DMS53 treated with DMSO at 0.1 percent for 48 hours (cell line): ENCODE data around the gene CRHR1.

Experiments used
- DNase-seq: peaks from one replicate; lab custom pipeline; 2025; ENCODE audit not compliant: unreplicated experiment; lab: John Stamatoyannopoulos, UW

The CRHR1 gene

DNA sequence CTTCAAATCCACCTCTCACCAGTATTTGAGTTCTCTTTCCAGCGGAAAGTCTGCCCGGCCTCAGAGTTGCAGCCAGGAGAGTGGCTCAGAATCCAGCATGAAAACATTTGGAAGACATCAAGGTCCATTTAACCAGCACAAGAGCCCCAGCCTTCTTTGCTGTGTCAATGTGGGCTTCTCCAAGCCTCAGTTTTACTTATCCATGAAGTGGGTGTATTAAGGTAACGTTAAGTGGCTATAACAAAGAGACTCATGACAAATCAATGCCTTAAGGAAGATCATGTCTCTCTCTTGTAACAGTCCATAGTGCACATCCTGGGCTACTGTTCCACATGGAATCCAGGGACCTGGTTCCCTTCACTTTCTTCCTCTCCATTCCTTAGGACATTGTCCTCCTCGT, 59.6 kb downstream of the CRHR1 start:
- no peak for DNase-seq

DNA sequence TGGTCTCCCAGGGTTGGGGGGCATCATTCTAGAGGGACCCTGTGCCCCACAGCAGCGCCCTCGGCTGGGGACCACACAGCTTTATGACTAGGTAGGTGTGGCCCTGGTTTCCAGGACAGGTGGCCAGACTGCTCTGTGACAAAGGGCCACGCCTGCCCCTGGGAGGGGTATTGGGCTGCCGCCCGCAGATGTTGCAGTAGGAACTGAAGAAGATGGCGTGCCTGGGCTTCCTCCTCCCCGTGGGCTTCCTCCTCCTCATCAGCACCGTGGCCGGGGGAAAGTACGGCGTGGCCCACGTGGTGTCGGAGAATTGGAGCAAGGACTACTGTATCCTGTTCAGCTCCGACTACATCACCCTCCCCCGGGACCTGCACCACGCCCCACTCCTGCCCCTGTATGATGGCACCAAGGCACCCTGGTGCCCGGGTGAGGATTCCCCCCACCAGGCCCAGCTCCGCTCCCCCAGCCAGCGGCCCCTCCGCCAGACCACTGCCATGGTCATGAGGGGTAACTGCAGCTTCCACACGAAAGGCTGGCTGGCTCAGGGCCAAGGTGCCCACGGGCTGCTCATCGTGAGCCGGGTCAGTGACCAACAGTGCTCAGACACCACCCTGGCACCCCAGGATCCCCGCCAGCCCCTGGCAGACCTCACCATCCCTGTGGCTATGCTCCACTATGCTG, 60.7 kb downstream of the CRHR1 start, which contains the start of gene SPPL2C:
SPPL2C (plus strand) TSS at position 187 of the 681 bp plus-strand sequence; CDS start at position 213, 26 bp downstream.
- DNase-seq = no peak

DNA sequence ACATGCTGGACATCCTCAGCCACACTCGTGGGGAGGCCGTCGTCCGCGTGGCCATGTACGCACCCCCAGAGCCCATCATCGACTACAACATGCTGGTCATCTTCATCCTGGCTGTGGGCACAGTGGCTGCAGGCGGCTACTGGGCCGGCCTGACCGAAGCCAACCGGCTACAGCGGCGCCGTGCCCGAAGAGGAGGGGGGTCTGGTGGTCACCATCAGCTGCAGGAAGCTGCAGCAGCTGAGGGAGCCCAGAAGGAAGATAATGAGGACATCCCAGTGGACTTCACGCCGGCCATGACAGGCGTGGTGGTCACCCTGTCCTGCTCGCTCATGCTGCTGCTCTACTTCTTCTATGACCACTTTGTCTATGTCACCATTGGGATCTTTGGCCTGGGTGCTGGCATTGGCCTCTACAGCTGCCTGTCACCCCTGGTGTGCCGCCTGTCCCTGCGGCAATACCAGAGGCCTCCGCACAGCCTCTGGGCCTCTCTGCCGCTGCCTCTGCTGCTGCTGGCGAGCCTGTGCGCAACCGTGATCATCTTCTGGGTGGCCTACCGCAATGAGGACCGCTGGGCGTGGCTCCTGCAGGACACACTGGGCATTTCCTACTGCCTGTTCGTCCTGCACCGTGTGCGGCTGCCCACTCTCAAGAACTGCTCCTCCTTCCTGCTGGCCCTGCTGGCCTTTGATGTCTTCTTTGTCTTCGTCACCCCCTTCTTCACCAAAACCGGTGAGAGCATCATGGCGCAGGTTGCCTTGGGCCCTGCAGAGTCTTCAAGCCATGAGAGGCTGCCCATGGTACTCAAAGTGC, 61.5 kb downstream of the CRHR1 start:
- no peak for DNase-seq

DNA sequence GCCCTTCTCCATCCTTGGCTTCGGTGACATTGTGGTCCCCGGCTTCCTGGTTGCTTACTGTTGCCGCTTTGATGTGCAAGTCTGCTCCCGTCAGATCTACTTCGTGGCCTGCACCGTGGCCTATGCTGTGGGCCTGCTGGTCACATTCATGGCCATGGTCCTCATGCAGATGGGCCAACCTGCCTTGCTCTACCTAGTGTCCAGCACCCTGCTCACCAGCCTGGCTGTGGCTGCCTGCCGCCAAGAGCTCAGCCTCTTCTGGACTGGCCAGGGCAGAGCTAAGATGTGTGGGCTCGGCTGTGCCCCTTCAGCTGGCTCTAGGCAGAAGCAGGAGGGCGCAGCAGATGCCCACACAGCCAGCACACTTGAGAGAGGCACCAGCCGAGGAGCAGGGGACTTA, 62.1 kb downstream of the CRHR1 start:
- no peak for DNase-seq

DNA sequence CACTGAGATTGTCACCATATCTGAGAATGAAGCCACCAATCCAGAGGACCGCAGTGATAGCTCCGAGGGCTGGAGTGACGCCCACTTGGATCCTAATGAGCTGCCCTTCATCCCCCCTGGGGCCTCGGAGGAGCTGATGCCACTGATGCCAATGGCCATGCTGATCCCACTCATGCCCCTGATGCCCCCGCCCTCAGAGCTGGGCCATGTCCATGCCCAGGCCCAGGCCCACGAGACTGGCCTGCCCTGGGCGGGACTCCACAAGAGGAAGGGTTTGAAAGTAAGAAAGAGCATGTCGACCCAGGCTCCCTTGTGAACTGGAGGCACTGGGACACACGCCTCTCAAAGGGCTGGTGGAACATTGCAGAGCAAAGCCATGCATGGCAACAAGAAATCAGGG, 62.5 kb downstream of the CRHR1 start:
- no peak for DNase-seq

DNA sequence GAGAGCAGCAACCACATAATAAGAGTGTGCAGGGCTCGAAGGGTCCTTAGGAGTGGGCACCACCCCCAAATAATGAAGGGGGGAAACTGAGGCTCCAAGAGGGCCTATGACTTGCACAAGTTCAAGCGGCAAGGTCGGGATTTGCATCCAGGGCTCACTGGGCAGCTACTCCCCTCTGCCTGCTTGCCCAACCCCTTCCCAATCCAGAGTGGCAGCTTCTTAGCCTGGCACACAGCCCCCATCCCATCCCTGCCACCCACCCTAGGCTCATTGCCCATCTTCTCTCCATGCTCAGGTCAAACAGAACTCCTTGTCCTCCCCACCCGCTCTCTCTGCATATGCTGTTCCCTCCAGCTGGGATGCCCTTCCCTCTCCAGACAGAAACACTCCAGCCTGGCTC, 63.0 kb downstream of the CRHR1 start:
- no peak for DNase-seq

DNA sequence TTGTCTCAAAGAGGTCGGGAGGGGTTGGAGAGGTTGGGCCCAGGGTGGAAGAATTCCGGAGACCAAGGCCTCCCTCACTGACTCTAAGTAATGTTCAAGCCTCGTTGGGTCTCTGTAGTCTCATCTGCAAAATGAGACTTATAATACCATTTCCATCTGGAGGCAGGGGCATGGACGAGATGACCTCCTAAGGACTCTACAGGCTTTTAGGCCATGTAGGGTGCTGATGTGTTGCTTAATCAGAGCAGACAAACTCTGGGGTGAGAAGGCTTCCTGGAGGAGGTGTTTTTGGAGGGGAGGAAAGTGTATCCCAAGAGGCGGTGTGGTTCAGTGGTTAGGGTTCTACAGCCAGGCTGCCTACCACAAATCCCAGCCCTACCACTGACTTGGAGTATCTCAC, 63.6 kb downstream of the CRHR1 start:
- no peak for DNase-seq

DNA sequence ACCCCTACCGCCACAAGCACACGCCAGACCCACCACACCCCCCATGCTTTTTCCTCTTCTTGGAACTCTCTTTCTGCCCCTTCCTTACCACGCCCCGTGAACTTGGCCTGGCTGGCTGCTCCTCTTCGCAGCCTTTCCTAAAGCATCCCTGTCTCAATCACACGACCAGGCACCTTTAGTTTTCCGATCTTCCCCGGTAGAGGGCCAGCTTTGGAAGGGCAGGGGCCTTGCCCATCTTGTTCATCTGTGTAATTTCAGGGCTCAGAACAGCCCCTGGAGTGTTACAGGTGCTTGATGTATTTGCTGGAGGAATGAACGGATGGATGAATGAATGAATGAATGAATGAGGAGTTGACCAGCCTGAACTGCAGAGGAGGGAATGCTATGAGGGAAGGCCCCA, 64.3 kb downstream of the CRHR1 start:
- DNase-seq = no peak

DNA sequence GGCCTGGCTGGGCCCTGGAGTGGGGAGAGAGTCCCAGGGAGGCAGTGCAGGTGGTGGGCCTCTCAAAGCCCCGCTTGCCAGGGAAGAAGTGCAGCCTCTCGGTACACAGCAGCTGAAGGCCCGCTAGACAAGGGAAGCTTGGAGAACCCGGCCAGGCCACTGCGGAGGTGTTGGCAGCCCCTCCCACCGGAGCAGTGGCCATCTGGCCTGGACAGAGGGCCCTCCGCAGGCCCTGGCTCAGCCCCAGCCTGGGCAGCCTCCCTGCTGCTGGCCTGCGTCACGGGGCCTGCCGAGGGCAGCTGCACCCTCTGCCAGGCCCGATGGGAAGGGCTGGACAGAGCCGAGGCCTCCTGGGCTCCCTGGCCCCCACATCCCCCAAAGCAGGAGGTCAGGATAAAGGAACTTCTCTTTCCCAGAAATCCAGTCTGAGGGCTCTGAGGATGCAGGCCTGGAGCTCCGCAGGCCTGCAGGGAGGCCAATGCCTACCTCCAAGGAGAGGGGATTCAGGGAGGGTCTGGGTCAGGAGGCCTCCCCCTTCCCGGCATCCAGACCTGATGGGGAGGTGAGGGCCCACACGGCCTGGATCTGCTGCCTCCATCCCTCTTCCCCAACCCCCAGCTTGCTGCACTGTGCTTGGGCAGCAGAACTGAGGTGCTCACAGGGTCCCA, 64.9 kb downstream of the CRHR1 start:
- no peak for DNase-seq

DNA sequence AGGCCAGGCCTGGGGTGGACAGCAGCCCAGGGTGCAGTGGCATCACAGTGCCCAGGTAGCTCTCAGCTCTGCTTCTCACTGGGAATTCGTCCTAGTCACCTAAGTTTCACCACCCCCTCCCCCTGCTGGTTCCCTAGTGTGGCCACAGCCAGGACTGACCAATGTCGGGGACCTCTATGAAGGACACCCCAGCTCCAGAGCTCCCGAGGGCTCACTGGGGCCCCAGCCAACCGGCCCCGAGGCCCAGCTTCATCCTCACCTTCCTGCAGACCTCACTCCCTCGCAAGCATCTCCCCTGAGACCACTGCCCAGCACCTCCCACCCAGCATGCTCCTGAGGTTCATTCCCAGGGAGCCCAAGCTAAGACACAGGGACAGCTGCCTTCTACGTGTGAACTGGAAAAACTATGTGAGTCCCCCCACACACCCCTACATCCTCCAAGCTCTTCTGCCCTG, 65.4 kb downstream of the CRHR1 start:
- DNase-seq = no peak

DNA sequence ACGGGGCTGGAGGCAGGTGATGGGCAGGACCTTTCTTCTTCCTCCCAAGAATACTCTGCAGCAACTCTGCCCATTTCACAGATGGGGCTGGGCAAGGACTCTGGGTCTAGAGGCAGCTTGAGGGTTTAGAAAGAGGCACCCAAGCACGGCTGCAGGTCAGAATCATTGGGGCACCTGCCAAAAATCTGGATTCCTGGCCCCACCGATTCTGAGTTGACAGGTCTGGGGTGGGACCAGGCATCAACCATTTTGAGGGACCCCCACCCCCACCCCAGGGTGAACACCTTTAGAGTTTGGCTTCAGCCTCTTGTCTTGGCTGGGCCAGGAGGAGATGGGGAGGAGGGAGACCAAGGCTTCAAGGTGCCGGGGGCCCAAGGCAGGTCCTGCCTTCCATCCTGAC, 65.9 kb downstream of the CRHR1 start:
- DNase-seq = no peak

DNA sequence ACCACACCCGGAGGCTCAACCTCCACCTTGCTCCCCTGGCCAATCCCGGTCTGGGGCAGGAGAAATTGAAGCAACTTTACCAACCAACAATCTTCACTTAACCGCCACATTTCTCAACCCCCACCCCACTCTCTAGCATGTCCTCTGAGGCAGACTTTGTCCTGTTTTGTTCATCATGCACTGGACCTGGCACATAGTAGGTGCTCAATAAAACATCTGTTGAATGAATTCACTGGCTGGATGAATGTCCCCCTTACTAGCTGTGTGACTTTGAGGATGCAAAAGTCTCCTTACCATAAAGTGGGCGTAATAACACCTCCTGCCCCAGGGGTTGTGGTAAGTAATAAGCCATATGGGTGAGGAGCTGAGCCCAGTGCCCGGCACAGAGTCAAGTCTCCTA, 66.3 kb downstream of the CRHR1 start:
- no peak for DNase-seq

DNA sequence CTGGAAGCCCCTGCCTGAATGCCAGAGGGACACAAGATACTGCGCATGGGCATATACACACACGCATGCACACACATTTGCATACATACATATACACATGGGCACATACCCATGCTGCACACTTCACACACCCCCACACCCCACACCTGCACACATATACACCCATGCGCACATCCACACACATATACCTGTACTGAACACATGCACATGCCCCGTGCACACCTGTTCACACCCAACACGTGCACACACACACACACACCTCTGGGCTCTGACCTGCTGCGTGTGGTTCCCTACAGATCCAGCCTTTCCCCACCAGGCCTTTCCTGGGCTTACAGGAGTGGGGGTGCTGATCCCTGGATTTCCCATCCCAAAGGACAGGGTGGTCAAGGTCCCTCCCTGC, 66.9 kb downstream of the CRHR1 start:
- DNase-seq = no peak

DNA sequence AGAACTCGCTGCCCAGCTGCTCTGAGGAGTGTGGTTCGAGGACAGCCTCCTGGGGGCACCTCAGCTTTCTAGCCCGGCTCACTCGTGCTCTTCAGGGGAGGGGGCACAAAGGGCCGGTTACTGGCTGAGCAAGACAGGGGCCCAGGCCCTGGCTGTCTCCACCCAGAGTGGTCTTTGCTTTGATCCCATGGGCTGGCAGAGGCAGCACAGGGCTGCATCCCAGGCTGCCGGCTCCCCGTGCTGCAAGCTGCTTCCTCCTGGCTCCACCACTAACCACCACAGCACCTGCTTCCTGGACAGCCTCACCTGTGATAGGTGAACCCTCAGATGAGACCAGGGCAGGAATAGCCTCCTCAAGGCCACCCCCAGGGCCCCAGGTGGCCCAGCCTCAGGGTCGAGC, 67.3 kb downstream of the CRHR1 start:
- no peak for DNase-seq

DNA sequence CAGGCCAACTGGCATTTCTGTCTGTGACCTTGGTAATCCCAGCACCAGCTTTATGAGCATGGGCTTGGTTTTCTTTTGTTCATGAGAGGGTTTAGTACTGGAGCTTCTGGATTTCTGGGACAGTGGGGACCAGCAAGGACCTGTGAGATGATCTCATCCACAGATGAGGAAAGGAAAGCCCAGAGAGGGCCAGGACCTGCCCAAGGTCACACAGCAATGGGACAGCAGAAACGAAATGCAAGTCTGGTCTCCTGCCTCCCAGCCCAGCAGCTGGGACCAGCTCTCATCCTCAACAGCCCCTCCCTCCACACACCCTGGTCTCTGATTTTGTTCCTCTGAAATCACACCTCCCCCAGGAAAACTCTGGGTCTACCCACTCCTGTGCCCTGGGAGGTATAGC, 67.8 kb downstream of the CRHR1 start:
- no peak for DNase-seq

DNA sequence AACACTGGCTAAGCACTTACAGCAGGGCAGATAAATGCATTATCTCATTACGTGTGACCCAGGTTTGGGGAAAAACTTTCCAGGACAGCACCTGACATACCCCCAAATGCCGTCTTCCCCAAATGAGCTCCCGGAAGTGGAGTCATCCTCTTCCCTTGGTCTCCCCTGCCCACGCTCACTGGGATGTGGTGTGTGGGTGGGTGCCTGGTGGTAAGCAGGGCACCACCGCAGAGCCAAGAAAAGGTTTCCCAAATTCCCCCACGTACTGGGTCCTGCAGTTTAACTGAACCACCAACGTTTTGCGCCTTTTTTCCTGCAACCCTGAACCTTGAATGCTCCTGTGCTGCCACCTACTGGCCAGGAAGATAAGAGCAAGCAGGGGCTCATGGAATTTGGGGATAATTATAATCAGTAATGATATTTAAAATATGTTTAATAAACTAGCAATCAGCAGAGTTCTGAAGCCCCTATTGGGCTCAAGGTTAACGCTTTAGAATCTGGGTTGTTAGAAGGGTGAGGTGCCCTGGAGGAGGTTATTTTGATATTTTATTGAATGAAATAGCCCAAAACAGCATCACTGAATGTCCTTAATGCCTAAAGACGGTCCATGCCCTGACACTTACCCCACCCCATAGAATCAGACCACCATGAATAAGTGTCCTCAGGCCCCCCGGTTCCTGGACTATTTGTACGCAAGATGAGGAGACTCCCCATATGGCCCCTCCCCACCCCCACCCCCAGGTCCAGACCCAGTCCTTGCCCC, 68.6 kb downstream of the CRHR1 start:
- DNase-seq = peak; percentile 55

DNA sequence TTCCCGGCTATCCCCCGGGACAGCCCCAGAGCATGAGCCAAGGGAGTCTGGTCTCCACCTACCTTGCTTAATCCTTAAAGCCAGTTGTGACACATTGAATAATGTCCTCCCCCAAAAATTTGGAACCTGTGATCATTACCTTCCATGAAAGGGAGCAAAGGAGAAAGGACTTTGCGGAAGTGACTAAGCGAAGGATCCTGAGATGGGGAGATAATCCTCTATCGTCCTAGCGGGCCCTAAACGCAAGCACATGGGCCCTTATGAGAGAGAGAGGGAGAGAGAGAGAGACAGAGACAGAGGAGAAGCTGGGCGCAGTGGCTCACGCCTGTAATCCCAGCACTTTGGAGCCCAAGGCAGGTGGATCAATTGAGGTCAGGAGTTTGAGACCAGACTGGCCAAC, 70.1 kb downstream of the CRHR1 start:
- DNase-seq = no peak

DNA sequence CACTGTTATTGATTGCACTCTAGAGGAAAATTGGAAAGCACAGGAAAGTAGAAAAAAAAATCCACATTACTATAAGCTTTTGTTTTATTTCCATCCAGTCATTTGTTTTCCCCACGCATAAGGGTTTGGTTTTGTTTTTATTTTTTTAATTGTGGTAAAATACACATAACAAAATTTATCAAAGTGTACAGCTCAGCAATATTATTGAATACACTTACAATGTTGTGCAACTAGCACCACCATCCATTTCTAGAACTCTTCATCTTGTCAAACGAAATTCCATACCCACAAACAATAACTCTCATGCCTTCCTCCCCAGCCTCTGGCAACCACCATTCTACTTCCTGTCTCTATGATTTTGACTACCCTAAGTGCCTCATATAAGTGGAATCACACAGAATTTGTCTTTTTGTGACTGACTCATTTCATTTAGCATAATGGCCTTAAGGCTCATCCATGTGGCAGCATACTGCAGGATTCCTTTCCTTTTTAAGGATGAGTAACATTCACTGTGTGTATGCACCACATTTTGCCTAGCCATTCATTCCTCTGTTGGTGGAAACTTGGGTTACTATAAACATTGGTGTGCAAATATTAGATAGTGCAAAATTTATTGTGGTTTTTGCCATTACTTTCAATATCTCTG, 71.7 kb downstream of the CRHR1 start:
- no peak for DNase-seq

DNA sequence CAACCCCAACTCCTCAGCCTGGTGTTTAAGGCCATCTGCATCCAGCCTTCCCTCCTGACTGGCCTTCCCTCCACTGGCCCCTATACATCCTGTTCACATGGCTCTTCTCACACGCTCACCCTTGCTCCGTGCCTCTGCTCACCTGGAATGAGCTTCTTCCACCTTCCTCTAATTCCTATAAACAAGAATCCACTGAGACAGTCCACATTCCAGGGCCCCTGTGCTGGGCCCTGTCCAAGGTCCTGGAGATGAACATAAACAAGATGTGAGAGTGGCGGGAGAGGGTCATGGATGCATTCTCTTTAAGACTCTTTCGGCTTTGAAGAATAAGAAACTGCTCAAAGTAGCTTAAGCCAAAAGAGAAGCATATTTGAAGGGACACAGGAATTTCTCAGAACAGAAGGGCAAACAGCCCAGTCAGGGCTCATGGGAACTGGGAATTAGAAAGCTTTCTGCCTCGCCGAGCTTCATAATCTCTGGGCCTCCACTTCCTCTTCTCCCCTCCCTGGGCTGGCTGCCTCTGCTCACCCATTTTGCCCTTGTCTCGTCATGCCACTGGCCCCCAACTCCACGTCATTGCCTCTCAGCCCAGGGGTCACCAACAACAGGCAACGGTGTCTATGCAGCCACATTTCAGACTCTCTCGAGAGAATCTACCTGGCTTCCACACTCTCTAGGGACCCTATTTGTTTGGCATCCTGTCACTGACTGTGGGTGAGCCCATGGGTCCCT, 74.0 kb downstream of the CRHR1 start:
- DNase-seq = no peak

DNA sequence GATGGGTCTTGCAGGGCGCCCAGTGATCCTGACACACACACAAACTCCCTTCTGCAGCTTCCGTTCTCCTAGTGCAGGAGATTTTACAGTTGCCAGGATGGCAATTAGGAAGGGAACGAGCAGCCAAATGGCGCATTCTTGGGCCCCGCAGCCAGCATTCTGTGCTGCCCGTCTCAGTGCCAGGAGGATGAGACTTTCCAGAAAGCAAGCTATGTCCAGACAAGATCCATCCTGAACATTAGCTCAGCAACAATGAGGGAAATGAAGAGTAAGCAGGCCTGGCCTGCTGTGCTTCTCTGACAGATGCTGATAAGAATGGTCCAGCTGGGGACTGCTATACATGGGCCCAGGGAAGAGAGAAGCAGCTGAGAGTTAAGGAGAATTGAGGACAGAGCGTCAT, 77.0 kb downstream of the CRHR1 start:
- no peak for DNase-seq
